Measurements from ENCODE around the gene ALLC. TPM values are rescaled to one million over a fixed set of nuclear protein-coding genes. Genes with fewer than 3 reads are reported as not detected.

Gene ALLC
- total and polyA plus RNA-seq, 3 donors from 2014 or later = 8.1 to 35.1 (median 18.5) TPM

DNA sequence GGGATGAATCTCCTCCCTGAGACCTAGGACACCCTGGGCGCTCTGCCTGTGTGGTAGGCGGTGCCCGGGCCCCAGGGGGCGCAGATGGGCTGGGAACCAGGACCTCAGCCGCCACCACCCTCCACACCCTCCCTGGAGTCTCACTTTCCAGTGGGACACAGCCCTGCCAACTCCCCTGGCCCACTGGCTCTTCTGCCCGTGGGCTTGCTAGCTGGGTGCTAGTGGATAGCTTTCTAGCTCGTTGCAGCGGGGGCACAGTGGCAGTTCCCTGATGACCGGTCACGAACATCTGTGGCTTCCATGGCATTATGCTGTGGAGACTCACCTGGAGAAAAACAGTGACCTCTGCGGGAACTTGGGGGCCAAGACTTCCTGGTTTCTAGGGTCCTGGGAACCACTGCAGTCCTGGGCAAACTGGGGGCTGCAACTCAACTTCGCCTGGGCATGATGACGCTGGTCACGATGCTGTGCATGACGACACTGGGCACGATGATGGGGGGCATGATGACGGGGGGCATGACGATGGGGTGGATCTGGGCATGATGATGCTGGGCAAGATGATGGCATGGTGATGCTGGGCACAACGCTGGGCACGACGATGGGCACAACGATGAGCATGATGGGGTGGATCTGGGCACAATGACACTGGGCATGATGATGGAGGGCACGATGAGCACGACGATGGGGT is 31.0 kb upstream of the ALLC start:
- TF ChIP-seq, protein P1, sequence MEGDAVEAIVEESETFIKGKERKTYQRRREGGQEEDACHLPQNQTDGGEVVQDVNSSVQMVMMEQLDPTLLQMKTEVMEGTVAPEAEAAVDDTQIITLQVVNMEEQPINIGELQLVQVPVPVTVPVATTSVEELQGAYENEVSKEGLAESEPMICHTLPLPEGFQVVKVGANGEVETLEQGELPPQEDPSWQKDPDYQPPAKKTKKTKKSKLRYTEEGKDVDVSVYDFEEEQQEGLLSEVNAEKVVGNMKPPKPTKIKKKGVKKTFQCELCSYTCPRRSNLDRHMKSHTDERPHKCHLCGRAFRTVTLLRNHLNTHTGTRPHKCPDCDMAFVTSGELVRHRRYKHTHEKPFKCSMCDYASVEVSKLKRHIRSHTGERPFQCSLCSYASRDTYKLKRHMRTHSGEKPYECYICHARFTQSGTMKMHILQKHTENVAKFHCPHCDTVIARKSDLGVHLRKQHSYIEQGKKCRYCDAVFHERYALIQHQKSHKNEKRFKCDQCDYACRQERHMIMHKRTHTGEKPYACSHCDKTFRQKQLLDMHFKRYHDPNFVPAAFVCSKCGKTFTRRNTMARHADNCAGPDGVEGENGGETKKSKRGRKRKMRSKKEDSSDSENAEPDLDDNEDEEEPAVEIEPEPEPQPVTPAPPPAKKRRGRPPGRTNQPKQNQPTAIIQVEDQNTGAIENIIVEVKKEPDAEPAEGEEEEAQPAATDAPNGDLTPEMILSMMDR (IDR thresholded peaks at IDR 0.05) = no peak
- no peak for TF ChIP-seq POLR2A (IDR thresholded peaks at IDR 0.05)
- WGBS, 2 donors = 78 to 90% methylated on average over 19 to 25 of the region's 25 CpGs
- intact Hi-C loops (cut with DNase I; ENCODE audit: low total_unique reads) = no loop called here
- Histone ChIP-seq H3K4me1 (peaks cover 42% of the 10 kb centered on the region), H3K27ac (no peak overlapping the region), H3K27me3 (no peaks in the 10 kb centered on the region), H3K36me3 (ENCODE audit: low read depth, missing control alignments) (no peaks in the 10 kb centered on the region), H3K9me3 (no peaks in the 10 kb centered on the region), H3K4me3 (no peak overlapping the region)
- DNase-seq = peak; percentile 13

DNA sequence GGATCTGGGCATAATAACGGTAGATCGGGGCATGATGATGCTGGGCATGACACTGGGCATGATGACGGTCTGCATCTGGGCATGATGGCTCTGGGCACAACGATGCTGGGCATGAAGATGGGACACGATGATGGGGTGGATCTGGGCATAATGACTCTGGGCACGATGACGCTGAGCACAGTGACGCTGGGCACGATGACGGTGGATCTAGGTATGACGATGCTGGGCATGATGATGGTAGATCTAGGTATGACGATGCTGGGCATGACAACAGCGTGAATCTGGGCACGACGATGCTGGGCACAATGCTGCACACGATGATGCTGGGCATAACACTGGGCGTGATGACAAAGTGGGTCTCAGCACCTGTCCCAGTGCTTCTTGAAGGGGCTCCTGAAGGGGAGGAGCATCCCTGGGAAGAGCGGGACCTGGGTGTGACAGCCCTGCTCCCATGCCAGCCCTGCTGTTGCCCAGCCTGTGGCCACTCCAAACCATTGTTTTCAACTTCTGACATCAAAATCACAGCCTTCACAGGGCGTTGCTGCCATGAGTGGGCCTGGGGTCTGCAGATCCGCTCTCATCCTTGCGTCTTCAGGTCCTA is 30.4 kb upstream of the ALLC start:
- TF ChIP-seq, protein P1 (IDR thresholded peaks at IDR 0.05) = no peak
- TF ChIP-seq POLR2A (IDR thresholded peaks at IDR 0.05) = no peak
- DNase-seq = peak; percentile 4
- 91 to 92% methylated on average over 21 of the region's 21 CpGs for WGBS, 2 donors
- H3K27me3 ChIP-seq = no peaks in the 10 kb centered on the region
- H3K4me1 ChIP-seq = peaks cover 42% of the 10 kb centered on the region
- H3K27ac ChIP-seq = no peak overlapping the region
- intact Hi-C loops (cut with DNase I; ENCODE audit: low total_unique reads) = no loop called here
- H3K4me3 ChIP-seq = no peak overlapping the region
- H3K9me3 ChIP-seq = no peaks in the 10 kb centered on the region
- no peaks in the 10 kb centered on the region for H3K36me3 ChIP-seq (ENCODE audit: low read depth, missing control alignments)

DNA sequence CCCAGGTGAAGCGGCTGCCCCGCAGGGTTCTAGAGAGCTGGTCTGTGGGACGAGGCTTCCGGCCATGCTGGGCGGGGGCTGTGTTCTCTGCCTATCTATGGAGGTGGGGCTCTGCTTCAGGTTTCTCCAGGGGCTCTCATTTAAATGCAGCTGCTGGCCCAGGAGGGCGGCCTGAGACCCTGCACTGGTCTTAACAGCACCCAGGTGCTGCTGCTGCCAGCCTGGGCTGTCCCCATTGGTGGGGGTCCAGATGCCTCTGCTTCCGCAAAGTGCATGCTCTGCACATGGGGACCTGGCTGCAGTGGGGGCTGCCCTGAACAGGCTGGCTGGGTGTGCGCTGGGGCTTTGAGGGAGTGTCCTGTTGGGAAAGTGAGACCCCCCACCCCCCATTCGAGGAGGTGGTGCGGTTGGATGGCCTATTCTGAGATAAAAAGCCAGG is 29.7 kb upstream of the ALLC start:
- Histone ChIP-seq H3K27me3 (no peaks in the 10 kb centered on the region), H3K36me3 (ENCODE audit: low read depth, missing control alignments) (no peaks in the 10 kb centered on the region), H3K27ac (peak overlapping the region in 1 of 2 donors; percentile 36), H3K9me3 (no peaks in the 10 kb centered on the region), H3K4me3 (no peak overlapping the region), H3K4me1 (peaks cover 42% of the 10 kb centered on the region)
- TF ChIP-seq, protein P1 (IDR thresholded peaks at IDR 0.05) = no peak
- no peak for TF ChIP-seq POLR2A (IDR thresholded peaks at IDR 0.05)
- WGBS, 2 donors = 78 to 80% methylated on average over 6 to 10 of the region's 10 CpGs
- intact Hi-C loops (cut with DNase I; ENCODE audit: low total_unique reads) = no loop called here
- DNase-seq = peak; percentile 9

DNA sequence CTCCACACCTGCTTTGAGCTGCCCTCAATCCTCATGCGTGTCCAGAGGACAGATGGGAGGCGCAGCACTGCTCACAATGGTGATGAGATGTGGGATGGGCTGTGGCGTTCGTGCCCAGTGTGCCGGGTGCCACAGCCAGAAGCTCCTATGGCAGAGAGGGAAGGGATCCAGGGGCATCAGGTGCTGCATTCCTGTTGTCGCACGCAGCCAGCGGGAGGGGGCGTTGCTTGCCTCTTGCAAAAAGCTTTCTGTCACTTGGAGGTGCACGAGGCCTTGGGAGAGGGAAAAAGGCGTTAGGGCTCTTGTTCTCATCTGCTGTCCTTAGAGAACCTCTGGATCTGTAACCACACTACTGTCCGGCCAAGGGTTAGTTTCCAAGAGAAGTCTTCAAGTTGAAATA is 29.2 kb upstream of the ALLC start:
- 45 to 46% methylated on average over 12 of the region's 12 CpGs for WGBS, 2 donors
- Histone ChIP-seq H3K36me3 (ENCODE audit: low read depth, missing control alignments) (no peaks in the 10 kb centered on the region), H3K9me3 (no peaks in the 10 kb centered on the region), H3K27ac (peak overlapping the region in 1 of 2 donors; percentile 36), H3K27me3 (no peaks in the 10 kb centered on the region), H3K4me3 (no peak overlapping the region), H3K4me1 (peaks cover 42% of the 10 kb centered on the region)
- TF ChIP-seq, protein P1 (IDR thresholded peaks at IDR 0.05) = no peak
- no peak for TF ChIP-seq POLR2A (IDR thresholded peaks at IDR 0.05)
- intact Hi-C loops (cut with DNase I; ENCODE audit: low total_unique reads) = no loop called here
- peak; percentile 35 for DNase-seq

Data from testis (tissue), 3 donors.